Neural crest cell (in vitro differentiated cells): ENCODE results near the gene TMEM14B. TPM values are rescaled to one million over a fixed set of nuclear protein-coding genes. Genes with fewer than 3 reads are reported as not detected.
"Not testable (repeated sequence)": the region's sequence is repeated elsewhere in the genome, so short reads cannot be mapped to it uniquely, and the experiment has no call there.

Experiments
- DNase-seq: peaks from one replicate; pipeline ENCODE4 v3.0.0; 2021; ENCODE audit warnings: low read depth, mixed read lengths, low spot score
- H3K27ac Mint-ChIP-seq: one replicate; pipeline ENCODE4 v1.8.0; 2021; ENCODE audit warnings: mild to moderate bottlenecking, mixed read lengths; ENCODE audit not compliant: unreplicated experiment
- H3K27me3 Mint-ChIP-seq: 2 replicates; pipeline ENCODE4 v1.8.0; 2021; ENCODE audit warnings: low read depth, mild to moderate bottlenecking, mixed read lengths
- H3K36me3 Mint-ChIP-seq: 2 replicates; pipeline ENCODE4 v1.8.0; 2021; ENCODE audit warnings: low read depth, mild to moderate bottlenecking, mixed read lengths
- H3K4me1 Mint-ChIP-seq: 2 replicates; pipeline ENCODE4 v1.8.0; 2021; ENCODE audit warnings: mixed read lengths
- H3K4me3 Mint-ChIP-seq: one replicate; pipeline ENCODE4 v1.8.0; 2021; ENCODE audit warnings: mild to moderate bottlenecking, mixed read lengths
- H3K9me3 Mint-ChIP-seq: 2 replicates; pipeline ENCODE4 v1.8.0; 2021; ENCODE audit warnings: mixed read lengths
- total RNA-seq: library from RNA; stranded (reverse); gene quantifications from 2 replicates; pipeline ENCODE4 v1.2.1, GENCODE V29; 2021
- TF ChIP-seq, protein P1 (sequence below): fragments of 200-600 bp; sonication (generic); conservative IDR thresholded peaks from 2 replicates; pipeline ENCODE4 v1.5.0; 2021; ENCODE audit warnings: antibody characterized with exemption, mild to moderate bottlenecking

Gene TMEM14B
- total RNA-seq, 1 donor from 2014 or later: 81.5 TPM

DNA sequence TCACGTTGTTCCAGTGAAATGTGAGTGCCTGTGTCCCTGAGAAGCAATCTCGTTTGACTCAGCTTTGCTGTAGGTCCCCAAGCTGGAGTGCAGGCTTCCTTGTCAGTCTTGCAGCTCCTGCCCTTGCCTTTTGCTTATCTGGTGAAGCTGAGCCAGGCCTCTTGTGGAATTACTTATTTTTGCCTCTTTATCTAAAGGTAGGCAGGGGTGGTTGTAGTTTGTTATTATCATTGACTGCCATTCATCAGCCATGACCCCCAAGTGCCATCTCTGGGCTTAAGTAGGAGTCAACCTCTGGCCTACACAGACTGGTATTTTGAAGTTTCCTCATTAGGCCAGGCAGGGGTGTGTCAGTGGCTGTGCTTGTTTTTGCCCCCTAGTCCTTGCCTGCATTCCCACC, 2.1 kb downstream of the TMEM14B start:
- TF ChIP-seq, protein P1, sequence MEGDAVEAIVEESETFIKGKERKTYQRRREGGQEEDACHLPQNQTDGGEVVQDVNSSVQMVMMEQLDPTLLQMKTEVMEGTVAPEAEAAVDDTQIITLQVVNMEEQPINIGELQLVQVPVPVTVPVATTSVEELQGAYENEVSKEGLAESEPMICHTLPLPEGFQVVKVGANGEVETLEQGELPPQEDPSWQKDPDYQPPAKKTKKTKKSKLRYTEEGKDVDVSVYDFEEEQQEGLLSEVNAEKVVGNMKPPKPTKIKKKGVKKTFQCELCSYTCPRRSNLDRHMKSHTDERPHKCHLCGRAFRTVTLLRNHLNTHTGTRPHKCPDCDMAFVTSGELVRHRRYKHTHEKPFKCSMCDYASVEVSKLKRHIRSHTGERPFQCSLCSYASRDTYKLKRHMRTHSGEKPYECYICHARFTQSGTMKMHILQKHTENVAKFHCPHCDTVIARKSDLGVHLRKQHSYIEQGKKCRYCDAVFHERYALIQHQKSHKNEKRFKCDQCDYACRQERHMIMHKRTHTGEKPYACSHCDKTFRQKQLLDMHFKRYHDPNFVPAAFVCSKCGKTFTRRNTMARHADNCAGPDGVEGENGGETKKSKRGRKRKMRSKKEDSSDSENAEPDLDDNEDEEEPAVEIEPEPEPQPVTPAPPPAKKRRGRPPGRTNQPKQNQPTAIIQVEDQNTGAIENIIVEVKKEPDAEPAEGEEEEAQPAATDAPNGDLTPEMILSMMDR: no peak
- peak overlapping the region; percentile 99 for H3K4me3 Mint-ChIP-seq
- H3K4me1 Mint-ChIP-seq: peaks cover 32% of the 10 kb centered on the region
- H3K36me3 Mint-ChIP-seq: peaks cover 22% of the 10 kb centered on the region
- no peak overlapping the region for H3K27ac Mint-ChIP-seq
- no peak for DNase-seq
- no peaks in the 10 kb centered on the region for H3K27me3 Mint-ChIP-seq
- no peaks in the 10 kb centered on the region for H3K9me3 Mint-ChIP-seq

GRCh38 chr6:10750568-10750967, 3.0 kb downstream of the TMEM14B start:
- Mint-ChIP-seq H3K36me3 (peaks cover 30% of the 10 kb centered on the region), H3K4me3 (peak overlapping the region; percentile 99), H3K4me1 (peaks cover 32% of the 10 kb centered on the region)
- DNase-seq, H3K27me3 Mint-ChIP-seq, H3K9me3 Mint-ChIP-seq, H3K27ac Mint-ChIP-seq: not testable (repeated sequence)

DNA sequence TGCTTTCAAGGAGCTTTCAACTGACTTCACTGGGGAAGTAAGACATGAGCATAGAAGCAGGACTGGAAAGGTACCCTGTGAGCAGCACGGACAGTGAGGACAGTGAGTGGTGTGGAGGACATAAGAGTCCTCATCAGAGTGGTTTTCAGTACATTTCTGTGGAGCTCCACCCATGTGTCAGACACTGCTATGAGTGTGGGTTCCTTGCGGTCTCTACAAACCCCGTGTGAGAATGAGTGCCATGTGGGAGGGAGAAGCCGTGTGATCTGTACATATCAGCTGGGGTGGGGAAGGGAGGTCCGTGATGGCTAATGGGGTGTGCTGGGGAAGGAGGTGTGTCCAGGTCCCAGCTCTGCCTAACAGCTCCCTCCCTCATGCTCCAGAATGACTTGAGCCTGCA, 4.2 kb downstream of the TMEM14B start:
- H3K4me3 Mint-ChIP-seq: peak overlapping the region; percentile 51
- not testable (repeated sequence) for DNase-seq, H3K9me3 Mint-ChIP-seq, H3K27me3 Mint-ChIP-seq, H3K27ac Mint-ChIP-seq
- H3K36me3 Mint-ChIP-seq: peaks cover 34% of the 10 kb centered on the region
- H3K4me1 Mint-ChIP-seq: peaks cover 24% of the 10 kb centered on the region

DNA sequence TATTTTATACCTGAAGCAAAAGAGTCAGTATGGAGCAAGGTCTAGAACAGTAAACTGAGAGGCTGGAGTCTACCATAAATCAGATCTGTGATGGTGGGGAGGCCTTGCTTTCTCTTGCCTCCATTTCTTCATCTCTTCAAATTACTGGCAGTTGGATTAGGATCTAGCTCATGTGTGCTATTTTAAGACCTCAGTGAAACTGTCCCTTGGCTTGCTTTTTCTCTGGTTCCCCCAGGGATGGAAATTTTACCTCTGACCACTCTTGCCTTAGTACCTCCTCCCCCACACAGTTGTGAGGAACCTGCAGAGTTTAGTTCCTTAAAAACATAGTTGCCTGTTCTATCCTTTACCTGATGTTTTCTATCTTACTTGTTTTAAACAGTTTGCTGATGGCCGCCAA, 8.5 kb downstream of the TMEM14B start:
- TF ChIP-seq, protein P1: no peak
- peaks cover 4% of the 10 kb centered on the region for H3K9me3 Mint-ChIP-seq
- no peaks in the 10 kb centered on the region for H3K27me3 Mint-ChIP-seq
- DNase-seq: no peak
- no peak overlapping the region for H3K27ac Mint-ChIP-seq
- no peak overlapping the region for H3K4me3 Mint-ChIP-seq
- H3K4me1 Mint-ChIP-seq: peaks cover 14% of the 10 kb centered on the region
- H3K36me3 Mint-ChIP-seq: peaks cover 50% of the 10 kb centered on the region

DNA sequence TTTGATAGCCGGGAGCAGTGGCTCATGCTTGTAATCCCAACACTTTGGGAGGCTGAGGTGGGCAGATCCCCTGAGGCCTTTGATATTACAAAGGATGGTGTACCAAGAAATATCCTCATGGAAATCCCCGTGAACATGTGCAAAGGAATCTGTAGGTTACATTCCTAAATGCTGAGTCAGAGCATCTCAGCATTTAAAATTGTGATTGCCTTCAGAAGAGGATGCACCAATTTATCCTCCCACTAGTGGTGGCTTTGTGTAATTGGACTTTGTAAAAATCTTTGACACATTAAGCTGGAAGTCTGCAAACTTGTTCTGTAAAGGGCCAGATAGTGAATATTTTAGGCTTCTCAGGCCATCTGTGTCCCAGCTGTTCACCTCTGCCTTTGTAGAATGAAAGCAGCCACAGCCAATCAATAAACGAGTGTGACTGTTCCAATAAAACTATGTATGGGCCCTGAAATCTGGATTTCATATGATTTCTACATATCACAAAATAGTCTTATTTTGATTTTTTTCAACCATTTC, 11.8 kb downstream of the TMEM14B start:
- no peak for DNase-seq
- Mint-ChIP-seq H3K9me3 (peaks cover 4% of the 10 kb centered on the region), H3K4me1 (peaks cover 14% of the 10 kb centered on the region), H3K27me3 (no peaks in the 10 kb centered on the region), H3K4me3 (no peak overlapping the region), H3K27ac (no peak overlapping the region), H3K36me3 (peaks cover 41% of the 10 kb centered on the region)
- TF ChIP-seq, protein P1: peak; percentile 73

DNA sequence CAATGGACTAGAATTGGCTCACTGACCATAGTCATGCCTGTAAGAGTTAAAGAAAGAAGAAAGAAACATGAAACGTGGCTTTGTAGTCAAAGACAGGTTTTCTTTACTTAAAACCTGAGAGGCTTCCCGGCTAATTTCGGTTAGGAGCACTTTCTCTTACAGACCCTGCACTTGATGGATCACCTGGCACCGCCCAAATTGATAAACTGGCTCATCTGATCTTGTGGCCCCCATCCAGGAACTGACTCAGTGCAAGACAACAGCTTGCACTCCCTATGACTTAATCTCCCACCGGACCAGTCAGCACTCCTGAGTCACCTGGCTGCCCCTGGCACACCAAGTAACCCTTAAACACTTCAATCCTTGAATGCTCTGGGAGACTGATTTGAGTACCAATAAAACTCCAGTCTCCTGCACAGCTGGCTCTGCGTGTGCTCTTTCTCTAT, 12.3 kb downstream of the TMEM14B start:
- Mint-ChIP-seq H3K9me3 (peaks cover 4% of the 10 kb centered on the region), H3K4me3 (no peak overlapping the region), H3K27me3 (no peaks in the 10 kb centered on the region), H3K4me1 (peaks cover 14% of the 10 kb centered on the region), H3K36me3 (peaks cover 37% of the 10 kb centered on the region), H3K27ac (no peak overlapping the region)
- TF ChIP-seq, protein P1: no peak
- no peak for DNase-seq
